ENCODE results near the gene LAG3.

The LAG3 gene

GRCh38 chr12:6753772-6754356 lies 18.5 kb upstream of the LAG3 start:
- DNase-seq, result no peak

GRCh38 chr12:6754411-6754810 lies 17.9 kb upstream of the LAG3 start:
- DNase-seq, result no peak

DNA sequence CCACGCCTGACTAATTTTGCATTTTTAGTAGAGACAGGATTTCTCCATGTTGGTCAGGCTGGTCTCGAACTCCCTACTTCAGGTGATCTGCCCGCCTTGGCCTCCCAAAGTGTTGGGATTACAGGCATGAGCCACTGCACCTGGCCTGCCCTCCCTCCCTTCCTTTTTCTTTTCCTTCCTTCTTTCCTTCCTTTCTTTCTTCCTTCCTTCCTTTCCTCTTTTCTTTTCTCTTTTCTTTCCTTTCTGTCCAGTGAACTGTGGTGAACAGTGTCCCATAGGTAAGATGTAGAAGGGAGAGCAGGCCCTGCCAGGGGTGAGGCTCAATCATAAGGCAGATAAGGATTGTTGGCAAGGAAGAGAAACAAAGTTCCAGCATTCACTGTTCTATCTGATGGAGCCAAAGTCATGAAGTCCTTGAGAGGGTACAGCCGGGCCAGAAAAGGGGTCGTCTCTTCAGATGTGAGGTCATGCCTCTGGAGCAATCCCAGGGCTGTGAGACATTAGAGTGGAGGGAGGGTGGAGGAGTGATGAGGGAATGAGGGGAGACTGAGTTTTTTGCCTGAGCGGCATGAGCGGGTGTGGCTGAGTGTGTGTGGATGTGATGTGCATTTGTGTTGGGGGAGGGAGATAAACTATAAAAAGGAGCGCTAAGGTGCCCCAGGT lies 15.2 kb upstream of the LAG3 start:
- no peak for DNase-seq

DNA sequence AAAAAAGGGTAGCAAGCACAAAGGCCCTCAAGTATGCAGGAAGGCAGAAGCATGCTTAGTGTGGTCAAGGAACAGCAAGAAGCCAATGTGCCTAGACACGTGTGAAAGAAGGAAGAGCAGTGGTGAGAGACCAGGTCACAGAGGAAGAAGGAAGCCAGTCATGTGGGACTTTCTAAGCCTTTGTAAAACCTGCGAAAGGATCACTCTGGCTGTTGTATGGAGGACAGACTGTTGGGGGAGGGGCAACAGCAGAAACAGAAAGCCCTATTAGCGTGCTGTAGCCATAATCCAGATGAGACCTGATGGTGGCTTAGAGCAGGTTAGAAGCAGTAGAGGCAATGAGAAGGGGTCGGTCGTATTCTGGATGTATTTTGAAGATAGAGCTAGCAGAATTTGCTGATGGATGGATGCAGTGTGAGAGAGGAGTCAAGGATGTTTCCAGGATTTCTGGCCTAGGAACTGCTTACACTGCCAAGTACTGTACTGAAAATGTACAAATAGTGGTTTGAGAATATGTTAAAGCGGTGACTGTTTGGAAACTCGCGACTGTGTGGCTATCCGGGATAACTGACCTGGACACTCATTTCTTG lies 13.7 kb upstream of the LAG3 start:
- DNase-seq, result no peak

GRCh38 chr12:6759741-6760140 lies 12.6 kb upstream of the LAG3 start:
- DNase-seq, result no peak

GRCh38 chr12:6763380-6763779 lies 8.9 kb upstream of the LAG3 start:
- DNase-seq, result no peak

DNA sequence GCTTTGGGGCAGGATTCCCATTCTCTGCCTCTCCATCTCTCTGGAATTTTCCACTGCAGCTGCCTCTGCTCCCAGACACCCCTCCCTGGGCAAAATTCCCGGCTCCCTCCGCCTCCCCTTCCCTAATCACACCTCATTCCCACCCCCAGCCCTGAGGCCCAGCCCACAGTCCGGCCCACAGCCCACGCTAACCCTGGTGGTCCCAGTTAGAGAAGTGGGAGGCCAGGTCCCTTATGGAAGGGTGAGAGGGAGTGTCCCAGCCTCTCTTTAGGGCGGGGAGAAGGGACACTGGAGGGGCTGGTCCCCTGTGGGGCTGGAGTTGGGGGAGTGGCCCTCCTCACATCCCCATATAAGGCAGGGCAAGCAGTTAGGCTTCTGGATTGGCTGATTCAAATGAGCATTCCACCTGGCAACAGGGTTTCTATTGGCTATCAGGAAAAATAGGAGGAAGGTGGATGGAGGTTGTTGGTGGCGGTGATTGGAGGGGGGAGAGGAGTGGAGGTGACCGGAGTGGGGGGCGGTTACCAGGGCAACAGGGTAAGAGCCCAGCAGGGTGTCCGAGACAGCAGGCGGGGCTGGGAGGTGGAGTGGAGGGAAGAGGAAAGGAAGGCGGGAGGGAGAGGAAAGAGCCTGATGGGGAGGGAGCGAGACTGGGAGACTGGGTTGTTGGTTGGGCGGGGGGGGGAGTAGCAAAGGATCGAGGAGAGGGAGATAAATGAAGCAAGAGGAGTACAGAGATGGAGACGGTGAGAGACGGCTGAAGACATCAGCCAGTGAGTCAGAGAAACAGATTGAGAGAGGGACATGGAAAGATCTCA lies 8.1 kb upstream of the LAG3 start:
- no peak for DNase-seq

GRCh38 chr12:6765048-6765633 lies 7.2 kb upstream of the LAG3 start:
- DNase-seq, result no peak

DNA sequence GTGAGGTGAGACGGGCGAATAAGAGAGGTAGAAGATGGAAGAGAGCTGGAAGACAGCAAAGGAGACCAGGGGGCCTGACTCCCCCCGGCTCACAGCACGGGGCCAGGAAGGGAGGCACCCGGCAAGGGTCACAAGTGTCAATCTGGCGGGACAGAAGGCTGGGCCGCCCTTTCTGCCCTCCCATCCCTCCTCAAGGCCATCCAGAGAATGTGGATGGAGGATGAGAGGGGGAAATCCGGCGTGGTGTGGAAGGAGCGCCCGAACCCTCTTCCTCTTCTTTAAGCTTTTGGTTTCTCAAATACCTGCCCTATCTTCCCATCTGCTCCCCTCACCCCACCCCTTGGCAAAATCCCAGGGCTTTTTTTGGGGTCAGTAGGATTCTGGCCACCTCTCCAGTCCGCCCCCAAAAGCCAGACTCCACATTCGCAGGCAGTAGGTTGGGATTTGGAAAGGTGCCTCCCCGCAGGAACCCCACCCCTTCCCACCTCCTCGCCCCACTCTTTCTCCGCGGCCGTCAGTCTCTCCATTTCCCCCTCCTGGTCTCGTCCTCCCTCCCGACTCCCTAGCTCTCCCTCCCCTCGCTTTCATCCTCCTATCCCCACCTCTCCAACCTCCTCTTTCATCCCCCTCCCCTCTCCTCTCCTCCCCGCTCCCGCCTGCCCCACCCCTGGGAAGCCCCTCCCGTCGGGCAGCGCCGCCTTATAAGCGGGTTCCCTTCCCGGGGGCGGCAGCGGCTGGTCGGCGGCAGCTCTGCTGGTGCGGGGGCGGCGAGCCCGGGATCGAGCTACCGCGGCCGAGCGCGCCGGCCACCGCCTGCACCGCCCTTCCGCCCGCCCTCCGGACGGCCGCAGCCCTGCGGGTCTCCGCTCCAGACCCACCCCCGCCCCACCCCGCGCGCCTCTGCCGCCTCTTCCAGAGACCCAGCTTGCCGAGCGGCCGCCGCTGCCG lies 6.4 kb upstream of the LAG3 start, which contains the start of gene PTMS:
Gene PTMS (plus strand): TSS at position 730 of the 948 bp plus-strand sequence. CDS start 343 bp downstream, outside the sequence.
- no peak for DNase-seq

GRCh38 chr12:6766651-6767349 lies 5.5 kb upstream of the LAG3 start:
- DNase-seq, result peak; percentile 51

DNA sequence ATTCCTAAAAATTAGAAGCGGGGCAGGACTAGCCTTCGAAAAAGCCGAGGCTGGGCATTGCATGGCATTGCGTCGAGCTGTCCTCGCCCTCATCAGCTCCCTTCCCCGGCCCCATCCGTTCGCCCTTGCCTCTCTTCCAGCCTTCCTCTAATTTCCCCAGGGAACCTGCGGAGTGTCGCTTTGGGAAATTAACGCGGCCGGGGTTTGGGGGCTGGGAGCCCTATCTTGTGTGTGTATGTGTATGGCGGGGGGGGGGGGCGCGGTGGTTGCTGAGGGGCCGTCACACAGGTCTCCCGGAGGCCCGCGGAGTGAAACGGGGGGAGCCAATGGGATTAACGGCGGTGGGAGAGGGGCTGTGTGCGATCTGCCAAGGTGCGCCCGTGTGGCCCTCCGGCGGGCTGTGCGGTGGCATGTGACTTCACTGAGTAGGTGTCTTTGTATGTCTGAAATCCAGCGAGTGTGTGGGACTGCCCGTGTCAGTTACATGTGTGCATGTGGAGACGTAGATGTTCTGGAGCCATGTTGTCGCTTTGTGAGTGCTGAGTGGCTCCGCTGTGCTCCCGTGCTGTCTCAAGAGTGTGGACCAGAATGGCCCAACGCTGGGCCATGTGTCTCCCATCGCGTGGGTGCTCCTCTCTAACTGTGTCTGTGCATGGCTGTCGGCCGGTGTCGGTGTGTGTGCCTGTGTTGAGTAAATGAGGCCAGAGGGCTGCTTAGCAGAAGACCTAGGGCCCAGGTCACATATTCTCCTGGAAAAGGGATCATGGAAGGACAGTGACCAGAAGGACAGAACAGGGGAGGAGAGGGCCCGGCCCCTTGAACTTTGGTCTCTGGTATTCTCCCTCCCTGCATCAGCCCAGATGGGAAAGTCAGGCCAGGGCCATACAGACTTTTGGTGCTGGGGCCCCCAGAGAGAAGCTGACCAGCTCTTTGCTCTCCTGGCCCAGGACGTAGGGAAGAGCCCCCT lies 4.7 kb upstream of the LAG3 start:
- DNase-seq, result no peak

- DNase-seq, result no peak
Measured at GRCh38 chr12:6768437-6768914, 3.8 kb upstream of the LAG3 start.

- DNase-seq, result no peak
Measured at GRCh38 chr12:6768990-6769389, 3.3 kb upstream of the LAG3 start.

DNA sequence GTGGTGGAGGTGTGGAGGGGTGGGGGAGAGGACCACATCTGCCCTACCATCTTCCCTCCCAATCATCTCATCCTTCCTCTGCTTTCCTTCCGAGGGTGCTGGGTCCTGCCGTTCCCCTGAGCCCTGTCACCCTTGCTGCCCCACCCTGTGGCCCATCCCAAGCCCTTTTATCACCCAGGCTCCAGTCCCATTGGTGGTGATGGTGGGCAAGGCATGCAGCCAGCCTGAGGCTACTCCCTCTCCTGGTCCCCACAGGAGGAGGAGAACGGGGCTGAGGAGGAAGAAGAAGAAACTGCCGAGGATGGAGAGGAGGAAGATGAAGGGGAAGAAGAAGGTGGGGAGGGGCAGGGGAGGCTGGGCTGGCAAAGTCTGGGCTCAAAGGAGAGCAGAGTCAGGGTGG lies 2.7 kb upstream of the LAG3 start:
- DNase-seq, result no peak

GRCh38 chr12:6770094-6770493 lies 2.2 kb upstream of the LAG3 start:
- DNase-seq, result no peak

DNA sequence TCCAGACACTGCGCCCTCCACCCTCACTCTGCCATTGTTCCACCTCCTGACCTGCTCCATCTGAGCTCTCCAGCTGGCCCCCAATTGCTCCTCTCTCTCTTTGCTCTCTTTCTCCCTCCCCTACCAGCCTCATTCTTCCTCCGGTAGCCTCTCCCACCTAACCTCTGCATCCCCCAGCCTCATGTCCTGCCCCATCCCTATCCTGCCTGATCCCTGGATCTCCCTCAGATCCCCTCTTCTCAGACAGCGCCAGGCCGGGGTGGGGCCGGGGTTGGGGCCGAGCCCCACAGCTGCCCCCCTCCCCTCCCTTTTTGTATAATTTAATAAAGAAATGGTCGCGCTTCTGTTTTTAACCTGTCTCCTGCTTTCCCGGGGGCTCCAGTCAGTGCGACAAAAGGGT lies 1.7 kb upstream of the LAG3 start:
- DNase-seq, result no peak

DNA sequence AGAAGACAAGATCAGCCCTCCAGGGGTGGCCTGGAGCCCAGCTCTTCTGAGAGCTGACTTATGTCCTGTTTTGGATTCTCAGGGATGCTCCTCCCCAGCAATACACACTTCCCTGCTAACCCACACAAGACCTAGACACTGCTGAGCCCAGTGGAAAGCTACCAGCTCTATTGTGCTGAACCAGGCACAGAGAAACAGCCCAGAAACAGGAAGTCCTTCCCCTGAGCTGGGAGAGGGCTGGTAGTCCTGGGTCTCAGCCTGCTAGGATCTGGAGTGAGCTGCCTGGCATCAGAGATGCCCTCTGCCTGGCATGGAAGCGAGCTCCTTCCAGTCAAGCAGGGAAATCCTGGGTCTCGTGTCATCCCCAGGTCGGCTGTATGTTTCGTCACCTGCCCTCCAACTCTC lies 1.2 kb upstream of the LAG3 start:
- DNase-seq, result no peak

GRCh38 chr12:6771509-6772330 lies 600 bp upstream of the LAG3 start:
- DNase-seq, result no peak

All from activated effector memory CD4-positive, alpha-beta T cell treated with Interleukin-2 at 50 U/mL for 16 hours (primary cell).